HepG2 (cell line): ENCODE measurements around the gene PHF13.

Experiments used
- CTCF ChIP-seq: sonication (generic); formaldehyde crosslinking; IDR thresholded peaks from 2 replicates; pipeline ENCODE4 v1.5.0; 2020; ENCODE audit warnings: mild to moderate bottlenecking, missing genetic modification reagents, moderate library complexity
- EP300 ChIP-seq, 3 experiments: sonication (generic) in 1 of 3; formaldehyde crosslinking in 1 of 3; IDR thresholded peaks; 2 replicates each; pipeline versions ENCODE4 v1.5.1 to v1.6.1; 2011 to 2020; ENCODE audit warnings: low read depth in 2 of 3, low read length in 2 of 3, borderline replicate concordance in 1 of 3, improper control_type of control experiment in 1 of 3, mild to moderate bottlenecking in 1 of 3, missing genetic modification reagents in 1 of 3, moderate library complexity in 1 of 3
- GMEB1 ChIP-seq: sonication (generic); formaldehyde crosslinking; IDR thresholded peaks from 2 replicates; pipeline ENCODE4 v1.5.1; 2020; ENCODE audit warnings: missing genetic modification reagents, mild to moderate bottlenecking, borderline replicate concordance
- HHEX ChIP-seq: IDR thresholded peaks from 2 replicates; pipeline ENCODE4 v1.6.1; 2016; ENCODE audit warnings: control low read depth
- MEIS1 ChIP-seq: sonication (generic); formaldehyde crosslinking; IDR thresholded peaks from 2 replicates; pipeline ENCODE4 v1.9.0; 2021; ENCODE audit warnings: mild to moderate bottlenecking, missing genetic modification reagents, moderate library complexity, borderline replicate concordance
- PBX3 ChIP-seq: sonication (generic); formaldehyde crosslinking; IDR thresholded peaks from 2 replicates; pipeline ENCODE4 v1.8.1; 2023; ENCODE audit warnings: missing genetic modification reagents, inconsistent platforms, borderline replicate concordance
- TERF1 ChIP-seq: sonication (generic); formaldehyde crosslinking; IDR thresholded peaks from 2 replicates; pipeline ENCODE4 v1.8.0; 2022; ENCODE audit warnings: mild to moderate bottlenecking, missing genetic modification reagents, moderate library complexity
- ZFAT ChIP-seq: sonication (generic); formaldehyde crosslinking; conservative IDR thresholded peaks from 2 replicates; pipeline ENCODE4 v1.8.1; 2023; ENCODE audit warnings: missing genetic modification reagents, inconsistent platforms
- ZNF609 ChIP-seq: sonication (generic); formaldehyde crosslinking; IDR thresholded peaks from 2 replicates; pipeline ENCODE4 v1.4.0; 2020; ENCODE audit warnings: mild to moderate bottlenecking, missing genetic modification reagents, borderline replicate concordance
- ZNF615 ChIP-seq: sonication (generic); formaldehyde crosslinking; IDR thresholded peaks from 2 replicates; pipeline ENCODE4 v1.5.0; 2020; ENCODE audit warnings: mild to moderate bottlenecking, missing genetic modification reagents, borderline replicate concordance
- TF ChIP-seq, protein P1 (sequence below), 2 experiments: sonication (generic) in 1 of 2; formaldehyde crosslinking in 1 of 2; IDR thresholded peaks; 2 replicates each; pipeline versions ENCODE4 v1.5.1 to v1.6.1; 2011 to 2020; ENCODE audit warnings: borderline replicate concordance in 1 of 2, low read depth in 1 of 2, low read length in 1 of 2, mild to moderate bottlenecking in 1 of 2, missing genetic modification reagents in 1 of 2, moderate library complexity in 1 of 2

- TF ChIP-seq GMEB1 (CRISPR knock-in tag): no peak
- TF ChIP-seq ZNF609 (CRISPR knock-in tag): no peak
- no peak for TF ChIP-seq HHEX (CRISPR knock-in tag)
- TF ChIP-seq, protein P1, sequence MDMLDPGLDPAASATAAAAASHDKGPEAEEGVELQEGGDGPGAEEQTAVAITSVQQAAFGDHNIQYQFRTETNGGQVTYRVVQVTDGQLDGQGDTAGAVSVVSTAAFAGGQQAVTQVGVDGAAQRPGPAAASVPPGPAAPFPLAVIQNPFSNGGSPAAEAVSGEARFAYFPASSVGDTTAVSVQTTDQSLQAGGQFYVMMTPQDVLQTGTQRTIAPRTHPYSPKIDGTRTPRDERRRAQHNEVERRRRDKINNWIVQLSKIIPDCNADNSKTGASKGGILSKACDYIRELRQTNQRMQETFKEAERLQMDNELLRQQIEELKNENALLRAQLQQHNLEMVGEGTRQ (IDR thresholded peaks at IDR 0.05; ENCODE audit: low read depth, low read length): no peak
- TF ChIP-seq, protein P1 (CRISPR knock-in tag; IDR thresholded peaks at IDR 0.05; ENCODE audit: borderline replicate concordance): no peak
- no peak for TF ChIP-seq CTCF (CRISPR knock-in tag)
- no peak for TF ChIP-seq MEIS1
- no peak for TF ChIP-seq ZFAT
- TF ChIP-seq EP300 (IDR thresholded peaks at IDR 0.05; ENCODE audit: low read depth in 2 of 2, low read length in 2 of 2): no peak
- TF ChIP-seq EP300 (CRISPR knock-in tag; IDR thresholded peaks at IDR 0.05; ENCODE audit: borderline replicate concordance): no peak
- no peak for TF ChIP-seq PBX3 (CRISPR knock-in tag)
- no peak for TF ChIP-seq ZNF615 (CRISPR knock-in tag)
- no peak for TF ChIP-seq TERF1 (CRISPR knock-in tag)
Observed at GRCh38 chr1:6621429-6622391, 8.2 kb downstream of the PHF13 start.
